ENCODE results near the gene FAP. TPM values are rescaled to one million over a fixed set of nuclear protein-coding genes. Genes with fewer than 3 reads are reported as not detected.

Gene FAP
- total RNA-seq, 2 experiments from 2014 or later = not detected

DNA sequence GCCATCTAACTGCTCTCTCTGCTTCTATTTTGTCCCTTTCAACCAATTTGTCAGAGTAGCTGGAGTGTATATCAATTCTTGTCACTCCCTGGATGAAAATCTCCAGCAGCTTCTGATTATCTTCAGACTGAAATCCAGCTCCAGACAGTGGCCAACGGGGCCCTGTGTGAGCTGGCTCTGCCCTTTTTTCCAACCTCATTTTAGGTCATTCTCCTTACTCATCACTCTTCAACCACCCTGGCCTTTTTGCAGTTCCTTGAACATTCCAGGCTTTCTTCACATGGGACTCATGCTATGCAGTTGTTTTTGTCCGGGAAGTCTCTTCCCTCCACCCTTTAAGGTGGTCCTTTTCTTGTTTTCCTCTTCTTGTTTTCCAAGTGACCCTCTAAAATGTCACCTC, 15.4 kb upstream of the FAP start:
- DNase-seq (no peak), ATAC-seq (no peak)
- CTCF ChIA-PET = interaction anchor here (1.9 kb wide), 1 partner anchor 37 kb away, joined by 4 read pairs; no protein-coding TSS in a partner anchor
- intact Hi-C loops (cut with DNase I, micrococcal nuclease) = no loop called here
- Mint-ChIP-seq H3K9me3 (ENCODE audit: low read depth) (no peaks in the 10 kb centered on the region), H3K4me1 (peaks cover 11% of the 10 kb centered on the region), H3K36me3 (ENCODE audit: low read depth) (no peaks in the 10 kb centered on the region), H3K27ac (no peak overlapping the region), H3K4me3 (no peak overlapping the region), H3K27me3 (peaks cover 2% of the 10 kb centered on the region)
- POLR2A ChIA-PET = no interaction called here

DNA sequence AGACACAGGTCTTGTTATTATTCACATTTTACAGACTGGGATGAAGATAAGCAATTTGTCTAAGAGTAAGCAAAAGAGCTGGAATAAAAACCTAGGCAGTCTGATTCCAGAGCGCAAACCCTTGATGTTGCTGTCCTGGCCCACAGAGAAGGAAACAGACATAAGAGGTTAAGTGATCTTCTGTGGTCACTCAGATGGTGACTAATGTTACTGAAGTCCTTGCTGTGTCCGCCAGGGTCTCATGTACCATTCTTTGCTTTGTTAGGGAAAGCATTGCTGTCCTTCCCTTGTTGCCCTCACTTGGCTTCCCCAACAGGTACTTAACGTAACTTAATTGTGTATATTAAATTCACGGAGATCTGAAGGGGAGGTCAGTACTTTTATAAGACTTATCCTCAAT, 14.9 kb upstream of the FAP start:
- no peak overlapping the region for H3K4me3 Mint-ChIP-seq
- DNase-seq (no peak), ATAC-seq (no peak)
- ChIA-PET CTCF (interaction anchor here (1.1 to 1.9 kb wide), 2 partner anchors 31 to 36 kb away, joined by 3 to 4 read pairs; no protein-coding TSS in a partner anchor), POLR2A (no interaction called here)
- peaks cover 11% of the 10 kb centered on the region for H3K4me1 Mint-ChIP-seq
- H3K36me3 Mint-ChIP-seq (ENCODE audit: low read depth) = no peaks in the 10 kb centered on the region
- intact Hi-C loops (cut with DNase I, micrococcal nuclease) = no loop called here
- peaks cover 2% of the 10 kb centered on the region for H3K27me3 Mint-ChIP-seq
- H3K9me3 Mint-ChIP-seq (ENCODE audit: low read depth) = no peaks in the 10 kb centered on the region
- H3K27ac Mint-ChIP-seq = no peak overlapping the region

DNA sequence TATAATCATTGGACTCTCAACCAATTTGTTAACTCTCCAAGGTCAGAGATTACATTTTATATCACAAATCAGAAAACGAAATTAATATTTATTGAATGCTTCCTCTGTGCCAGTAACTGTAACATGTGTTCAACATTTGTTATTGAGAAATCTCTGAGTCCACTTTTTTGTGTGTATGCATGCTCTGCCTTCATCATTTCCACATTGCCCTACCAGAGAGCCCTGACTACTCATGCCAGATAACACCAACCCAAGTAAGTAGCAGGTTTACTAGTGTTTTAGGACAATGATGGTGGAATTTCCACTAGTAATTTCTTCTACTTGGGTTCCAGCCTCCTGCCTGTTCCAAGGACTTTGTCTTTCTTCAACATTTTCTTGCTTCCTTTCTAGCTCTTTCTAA, 14.2 kb upstream of the FAP start:
- ChIA-PET POLR2A (no interaction called here), CTCF (interaction anchor here (0.6 to 1.9 kb wide), 4 partner anchors 32 to 686 kb away, joined by 3 to 4 read pairs (median 3); no protein-coding TSS in a partner anchor)
- Mint-ChIP-seq H3K4me3 (no peak overlapping the region), H3K36me3 (ENCODE audit: low read depth) (no peaks in the 10 kb centered on the region), H3K9me3 (ENCODE audit: low read depth) (no peaks in the 10 kb centered on the region), H3K27me3 (peaks cover 2% of the 10 kb centered on the region), H3K4me1 (peaks cover 11% of the 10 kb centered on the region), H3K27ac (no peak overlapping the region)
- DNase-seq (no peak), ATAC-seq (no peak)
- intact Hi-C loops (cut with DNase I, micrococcal nuclease) = no loop called here

DNA sequence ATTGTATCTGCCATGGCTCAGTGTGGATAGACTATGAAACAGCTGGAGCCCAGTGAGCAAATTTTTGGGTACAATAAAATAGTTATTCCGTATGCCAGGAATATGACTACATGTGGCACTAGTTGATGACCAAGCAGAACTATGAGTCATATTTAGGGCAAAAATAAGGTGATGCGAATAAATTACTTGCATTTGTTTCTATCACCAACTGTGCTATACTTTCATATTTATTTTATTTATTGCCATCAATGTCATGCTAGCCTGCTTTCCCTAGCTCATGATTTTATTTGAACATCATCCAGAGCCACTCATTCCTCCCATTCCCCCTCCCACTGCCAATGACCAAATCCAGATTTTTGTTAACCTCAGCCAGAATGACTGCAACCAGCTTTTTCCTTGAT, 13.3 kb upstream of the FAP start:
- intact Hi-C loops (cut with DNase I, micrococcal nuclease) = no loop called here
- ATAC-seq (no peak), DNase-seq (no peak)
- Mint-ChIP-seq H3K4me1 (peaks cover 7% of the 10 kb centered on the region), H3K9me3 (ENCODE audit: low read depth) (no peaks in the 10 kb centered on the region), H3K27me3 (peaks cover 2% of the 10 kb centered on the region), H3K27ac (no peak overlapping the region), H3K36me3 (ENCODE audit: low read depth) (no peaks in the 10 kb centered on the region), H3K4me3 (no peak overlapping the region)
- ChIA-PET CTCF (interaction anchor here (0.8 kb wide), 1 partner anchor 42 kb away, joined by 3 read pairs; no protein-coding TSS in a partner anchor), POLR2A (no interaction called here)

DNA sequence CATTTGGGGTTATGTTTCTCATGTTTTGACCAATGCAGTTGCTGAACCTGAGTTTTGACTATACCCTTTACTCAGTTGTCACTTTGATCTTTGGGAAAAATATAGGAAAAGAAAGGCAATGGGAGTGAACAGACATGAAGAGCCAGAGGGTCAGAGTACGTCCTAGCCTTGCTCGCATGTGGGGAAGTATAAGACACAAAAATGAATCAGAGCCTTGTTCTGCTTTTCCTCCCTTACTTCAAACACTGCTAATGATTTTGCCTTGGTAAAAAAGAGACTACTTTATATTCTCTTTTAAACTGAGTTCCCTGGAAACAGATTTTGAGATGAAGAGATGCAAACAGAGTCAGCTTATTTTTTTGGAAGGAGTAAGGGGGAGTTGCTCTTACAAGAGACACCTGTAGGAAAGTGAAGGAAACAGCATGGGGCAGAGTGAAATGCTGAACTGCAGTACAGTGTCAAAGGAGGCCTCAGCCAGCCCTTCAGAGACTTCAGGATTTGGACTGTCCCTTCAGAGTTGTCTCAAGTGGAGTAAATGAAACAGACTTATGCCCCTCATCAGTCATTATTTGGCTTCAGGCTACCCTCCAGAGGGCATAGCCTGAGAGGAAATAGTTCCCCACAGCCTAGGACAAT, 11.1 kb upstream of the FAP start:
- H3K4me3 Mint-ChIP-seq = no peak overlapping the region
- no peaks in the 10 kb centered on the region for H3K36me3 Mint-ChIP-seq (ENCODE audit: low read depth)
- CTCF ChIA-PET = no interaction called here
- no peak overlapping the region for H3K27ac Mint-ChIP-seq
- no peaks in the 10 kb centered on the region for H3K9me3 Mint-ChIP-seq (ENCODE audit: low read depth)
- POLR2A ChIA-PET = no interaction called here
- DNase-seq (no peak), ATAC-seq (no peak)
- H3K27me3 Mint-ChIP-seq = peaks cover 2% of the 10 kb centered on the region
- no peaks in the 10 kb centered on the region for H3K4me1 Mint-ChIP-seq
- intact Hi-C loops (cut with DNase I, micrococcal nuclease) = no loop called here

DNA sequence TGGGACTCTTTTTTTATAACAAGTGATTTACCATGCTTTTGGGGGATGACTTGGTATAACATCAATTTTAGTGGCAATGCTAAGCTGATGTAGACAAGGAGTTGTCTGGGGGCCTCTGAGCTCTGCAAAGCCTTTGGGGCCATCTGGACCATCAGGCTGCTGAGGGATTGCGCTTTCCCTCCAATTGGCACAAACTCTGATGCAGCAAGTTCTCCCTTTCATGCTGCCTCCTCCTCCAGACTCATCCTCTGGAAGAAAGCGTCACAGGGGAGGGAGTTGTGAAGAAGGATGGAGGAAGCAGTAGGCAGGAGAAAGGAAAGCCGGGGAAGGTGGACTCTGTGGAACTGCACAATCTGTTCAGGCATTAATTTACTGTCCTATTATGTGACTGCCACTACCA, 10.2 kb upstream of the FAP start:
- DNase-seq (no peak), ATAC-seq (no peak)
- Mint-ChIP-seq H3K27me3 (peaks cover 2% of the 10 kb centered on the region), H3K4me1 (no peaks in the 10 kb centered on the region), H3K27ac (no peak overlapping the region), H3K4me3 (no peak overlapping the region), H3K9me3 (ENCODE audit: low read depth) (no peaks in the 10 kb centered on the region), H3K36me3 (ENCODE audit: low read depth) (no peaks in the 10 kb centered on the region)
- intact Hi-C loops (cut with DNase I, micrococcal nuclease) = no loop called here
- ChIA-PET CTCF (interaction anchor here (0.7 to 1.2 kb wide), 5 partner anchors 9 to 222 kb away, joined by 3 to 4 read pairs (median 3); no protein-coding TSS in a partner anchor), POLR2A (no interaction called here)

DNA sequence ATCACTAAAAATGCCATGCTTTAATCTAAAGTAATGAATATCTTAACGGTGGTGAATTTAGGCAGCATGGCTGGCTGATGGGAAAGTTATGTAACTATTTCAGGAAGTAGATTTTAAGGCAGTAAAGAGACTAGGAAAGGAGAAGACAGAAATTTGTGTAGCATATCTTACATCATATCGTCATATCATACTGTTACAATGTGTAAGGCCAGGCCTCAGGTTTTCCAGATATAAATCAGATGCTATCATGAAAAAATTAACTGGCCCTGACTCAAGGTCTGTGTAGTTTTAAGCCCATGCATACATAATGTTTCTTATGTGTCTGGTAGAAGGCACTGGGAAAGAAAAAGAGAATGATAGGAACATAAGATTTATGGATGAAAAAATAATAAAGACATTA, 8.9 kb upstream of the FAP start:
- intact Hi-C loops (cut with DNase I, micrococcal nuclease) = no loop called here
- H3K36me3 Mint-ChIP-seq (ENCODE audit: low read depth) = no peaks in the 10 kb centered on the region
- H3K27me3 Mint-ChIP-seq = peaks cover 2% of the 10 kb centered on the region
- no peaks in the 10 kb centered on the region for H3K9me3 Mint-ChIP-seq (ENCODE audit: low read depth)
- ChIA-PET POLR2A (no interaction called here), CTCF (interaction anchor here (1.0 to 1.2 kb wide), 3 partner anchors 46 to 50 kb away, joined by 3 read pairs; no protein-coding TSS in a partner anchor)
- no peak for DNase-seq
- no peak overlapping the region for H3K27ac Mint-ChIP-seq
- H3K4me3 Mint-ChIP-seq = no peak overlapping the region
- H3K4me1 Mint-ChIP-seq = no peaks in the 10 kb centered on the region
- no peak for ATAC-seq

DNA sequence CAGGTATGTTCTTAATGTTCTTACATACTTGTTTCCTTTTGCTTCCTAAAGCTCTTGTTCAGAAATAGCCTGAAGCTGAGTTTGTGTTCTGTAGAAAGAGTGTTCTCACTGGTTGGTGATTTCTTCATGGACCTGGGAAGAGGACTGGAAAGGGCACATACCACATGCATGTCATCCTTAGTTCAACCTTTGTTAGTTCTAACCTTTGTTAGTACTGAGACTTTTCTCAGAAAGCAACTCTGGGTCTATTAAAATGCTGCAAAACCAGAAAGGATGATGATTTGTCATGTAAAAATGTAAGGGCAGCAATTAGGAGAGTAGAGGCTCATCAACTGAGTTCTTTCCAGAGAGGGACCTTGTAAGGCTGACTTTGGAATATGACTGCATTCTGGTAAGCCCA, 2.5 kb upstream of the FAP start:
- Mint-ChIP-seq H3K4me3 (no peak overlapping the region), H3K27me3 (peaks cover 15% of the 10 kb centered on the region), H3K27ac (no peak overlapping the region), H3K36me3 (ENCODE audit: low read depth) (no peaks in the 10 kb centered on the region), H3K9me3 (ENCODE audit: low read depth) (no peaks in the 10 kb centered on the region), H3K4me1 (no peaks in the 10 kb centered on the region)
- DNase-seq (no peak), ATAC-seq (no peak)
- POLR2A ChIA-PET = no interaction called here
- intact Hi-C loops (cut with DNase I, micrococcal nuclease) = no loop called here
- CTCF ChIA-PET = interaction anchor here (1.0 to 1.6 kb wide), 2 partner anchors 25 to 55 kb away, joined by 3 to 7 read pairs; no protein-coding TSS in a partner anchor

DNA sequence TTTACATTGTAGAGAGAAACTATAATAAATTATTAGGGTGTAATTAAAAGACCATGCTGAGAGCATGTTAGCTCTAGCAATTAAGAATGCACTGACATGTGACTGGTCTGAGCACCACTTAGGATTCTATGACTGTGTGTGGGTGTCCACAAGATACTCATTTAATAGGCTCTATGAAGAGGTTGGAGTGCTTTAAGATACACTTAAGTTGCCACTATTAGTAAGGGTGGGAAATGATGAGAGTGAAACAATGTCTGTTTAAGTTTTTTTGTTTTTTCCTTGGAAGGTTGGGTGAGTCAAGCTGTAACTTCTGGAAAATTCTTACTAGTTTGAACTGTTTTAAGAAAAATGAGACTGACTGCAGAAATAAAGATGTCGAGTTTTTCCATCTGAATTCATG, 1.8 kb upstream of the FAP start:
- Mint-ChIP-seq H3K4me1 (no peaks in the 10 kb centered on the region), H3K27ac (no peak overlapping the region), H3K4me3 (no peak overlapping the region), H3K9me3 (ENCODE audit: low read depth) (no peaks in the 10 kb centered on the region), H3K27me3 (peaks cover 21% of the 10 kb centered on the region), H3K36me3 (ENCODE audit: low read depth) (no peaks in the 10 kb centered on the region)
- POLR2A ChIA-PET = no interaction called here
- intact Hi-C loops (cut with DNase I, micrococcal nuclease) = no loop called here
- CTCF ChIA-PET = interaction anchor here (1.0 kb wide), 1 partner anchor 56 kb away, joined by 3 read pairs; no protein-coding TSS in a partner anchor
- DNase-seq = no peak
- no peak for ATAC-seq

DNA sequence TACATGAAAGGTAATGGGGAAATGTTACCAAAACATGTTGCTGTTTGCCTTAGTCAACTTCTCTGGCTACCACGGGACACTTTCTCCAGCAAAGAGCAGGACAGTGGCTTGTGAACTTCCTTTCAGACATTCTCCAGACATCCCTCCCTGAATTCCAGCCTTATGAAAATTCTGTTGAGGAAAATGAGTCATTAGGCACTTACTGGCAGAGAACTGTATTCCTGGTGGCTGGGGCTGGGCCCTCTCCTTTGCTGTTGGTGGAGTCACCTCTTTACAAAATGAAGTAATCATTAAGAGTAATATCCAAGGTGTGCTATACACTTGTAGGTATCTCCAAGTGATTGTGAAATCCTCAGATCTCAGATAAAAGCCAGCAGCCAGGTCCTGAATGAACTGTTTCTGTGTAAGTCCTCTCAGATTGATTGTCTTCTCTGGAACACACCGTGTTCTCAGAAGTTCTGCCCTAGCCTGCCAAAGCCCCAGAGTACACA, 1.3 kb upstream of the FAP start:
- ChIA-PET POLR2A (no interaction called here), CTCF (no interaction called here)
- Mint-ChIP-seq H3K36me3 (ENCODE audit: low read depth) (no peaks in the 10 kb centered on the region), H3K4me1 (no peaks in the 10 kb centered on the region), H3K9me3 (ENCODE audit: low read depth) (no peaks in the 10 kb centered on the region), H3K27me3 (peaks cover 24% of the 10 kb centered on the region), H3K27ac (no peak overlapping the region), H3K4me3 (no peak overlapping the region)
- no peak for DNase-seq
- intact Hi-C loops (cut with DNase I, micrococcal nuclease) = no loop called here
- no peak for ATAC-seq

DNA sequence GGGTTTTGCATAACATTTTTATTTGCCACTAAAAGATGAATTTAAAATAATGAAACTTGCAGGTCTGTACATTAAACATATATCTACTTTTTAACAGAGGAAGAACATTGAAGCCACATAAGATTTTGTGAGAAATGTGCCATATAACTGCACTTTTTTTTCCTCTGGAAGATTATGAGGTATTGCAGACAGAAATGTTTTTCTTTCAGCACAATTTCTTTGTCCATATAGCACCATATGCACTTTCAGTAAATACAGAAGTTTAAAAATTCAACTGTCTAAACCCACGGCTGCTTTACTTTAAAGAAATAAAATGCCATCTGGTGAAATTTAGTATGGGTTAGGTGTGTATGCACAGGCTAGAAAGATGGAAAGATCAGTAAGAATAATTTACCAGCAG, 470 bp upstream of the FAP start:
- ChIA-PET POLR2A (no interaction called here), CTCF (interaction anchor here (0.8 to 1.5 kb wide), 3 partner anchors 22 to 24 kb away, joined by 3 to 5 read pairs (median 3); no protein-coding TSS in a partner anchor)
- no peak for DNase-seq
- Mint-ChIP-seq H3K36me3 (ENCODE audit: low read depth) (no peaks in the 10 kb centered on the region), H3K27ac (no peak overlapping the region), H3K4me3 (no peak overlapping the region), H3K4me1 (no peaks in the 10 kb centered on the region), H3K27me3 (peaks cover 26% of the 10 kb centered on the region), H3K9me3 (ENCODE audit: low read depth) (no peaks in the 10 kb centered on the region)
- no peak for ATAC-seq
- intact Hi-C loops (cut with DNase I, micrococcal nuclease) = no loop called here

DNA sequence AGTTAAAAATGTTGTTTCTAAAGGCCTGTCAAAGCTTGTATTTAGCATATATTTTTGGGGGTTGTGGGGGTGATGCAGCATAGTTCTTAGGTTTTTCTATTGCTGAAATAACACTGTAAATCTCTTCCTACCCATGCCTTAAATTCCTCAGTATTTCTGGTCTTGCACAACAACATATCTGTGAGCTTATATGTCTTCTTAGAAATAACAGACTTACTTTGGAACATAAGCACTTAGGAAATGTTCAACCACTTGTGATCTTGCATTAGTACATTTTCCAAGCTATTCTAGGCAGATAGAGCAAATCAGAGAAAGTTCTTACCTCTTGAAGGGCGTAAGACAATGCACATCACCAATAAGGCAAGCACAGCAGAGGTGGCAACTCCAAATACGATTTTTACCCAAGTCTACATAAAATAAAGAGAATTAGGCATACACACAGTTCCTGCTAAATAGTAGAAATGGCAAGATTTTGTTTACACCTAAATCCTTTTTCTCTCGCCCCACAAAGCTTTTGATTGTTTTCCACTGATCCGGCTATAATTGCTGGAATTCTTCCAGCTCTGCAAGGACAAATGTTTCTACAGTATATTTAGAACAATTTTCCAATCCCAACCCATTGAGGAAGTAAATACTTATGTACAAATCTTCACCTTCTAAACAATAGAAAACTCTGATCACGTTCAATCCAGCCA, 512 bp downstream of the FAP start:
- H3K4me1 Mint-ChIP-seq = no peaks in the 10 kb centered on the region
- ATAC-seq (no peak), DNase-seq (no peak)
- no peaks in the 10 kb centered on the region for H3K36me3 Mint-ChIP-seq (ENCODE audit: low read depth)
- H3K9me3 Mint-ChIP-seq (ENCODE audit: low read depth) = no peaks in the 10 kb centered on the region
- CTCF ChIA-PET = interaction anchor here (0.6 to 4.4 kb wide), 7 partner anchors 21 to 59 kb away, joined by 3 to 19 read pairs (median 3); no protein-coding TSS in a partner anchor
- POLR2A ChIA-PET = no interaction called here
- intact Hi-C loops (cut with DNase I, micrococcal nuclease) = no loop called here
- no peak overlapping the region for H3K4me3 Mint-ChIP-seq
- H3K27ac Mint-ChIP-seq = no peak overlapping the region
- peaks cover 26% of the 10 kb centered on the region for H3K27me3 Mint-ChIP-seq

Measured in activated CD4-positive, alpha-beta T cell treated with anti-CD3 and anti-CD28 coated beads for 36 hours (primary cell).